Fibroblast of gingiva (primary cell): ENCODE data around the gene RRP1.
A peak's percentile ranks its signal among the peaks of the same experiment; 100 is the strongest.

Source experiments
- DNase-seq: peaks from one replicate; pipeline ENCODE4 v3.0.0-alpha.2; 2011; ENCODE audit warnings: low read depth

The RRP1 gene

DNA sequence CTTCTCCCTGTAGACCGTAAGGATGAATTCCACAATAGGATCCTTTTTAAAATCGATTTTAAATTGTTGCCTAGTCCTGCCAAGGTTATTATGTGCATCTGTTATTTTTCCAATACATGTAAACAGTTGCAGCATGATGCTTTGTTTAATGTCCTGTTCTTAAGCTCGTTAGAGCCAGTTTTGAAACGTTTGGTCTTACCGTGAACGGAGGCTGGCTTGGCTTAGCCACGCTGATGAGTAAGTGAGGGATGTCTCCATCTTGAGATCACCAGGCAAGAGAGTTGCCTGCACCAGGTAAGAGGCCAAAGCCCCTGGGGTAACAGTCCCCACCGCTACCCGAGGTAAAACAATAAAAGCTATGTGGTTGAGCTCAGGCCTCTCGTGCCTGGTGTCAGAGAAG lies 30.6 kb upstream of the RRP1 start:
- DNase-seq = peak; percentile 52

DNA sequence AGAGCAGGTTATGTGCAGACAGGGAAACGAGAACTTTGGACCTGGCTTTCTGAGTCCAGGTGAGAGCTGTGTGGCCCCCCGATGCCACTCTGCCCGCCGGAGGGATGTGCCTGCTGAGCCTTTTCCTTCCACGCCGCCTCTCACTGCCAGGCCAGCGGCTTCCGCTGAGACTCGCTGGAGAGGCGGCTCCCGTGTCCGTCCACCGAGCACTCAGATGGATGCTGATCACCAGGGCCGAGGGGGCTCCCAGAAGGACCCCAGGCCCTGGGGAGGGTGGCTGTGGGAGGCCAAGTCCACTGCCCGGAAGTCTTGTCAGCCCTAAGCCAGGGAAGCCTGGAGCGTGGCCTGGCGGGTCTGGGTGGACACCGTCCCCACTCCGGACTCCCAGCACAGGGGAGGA lies 29.7 kb upstream of the RRP1 start:
- no peak for DNase-seq

DNA sequence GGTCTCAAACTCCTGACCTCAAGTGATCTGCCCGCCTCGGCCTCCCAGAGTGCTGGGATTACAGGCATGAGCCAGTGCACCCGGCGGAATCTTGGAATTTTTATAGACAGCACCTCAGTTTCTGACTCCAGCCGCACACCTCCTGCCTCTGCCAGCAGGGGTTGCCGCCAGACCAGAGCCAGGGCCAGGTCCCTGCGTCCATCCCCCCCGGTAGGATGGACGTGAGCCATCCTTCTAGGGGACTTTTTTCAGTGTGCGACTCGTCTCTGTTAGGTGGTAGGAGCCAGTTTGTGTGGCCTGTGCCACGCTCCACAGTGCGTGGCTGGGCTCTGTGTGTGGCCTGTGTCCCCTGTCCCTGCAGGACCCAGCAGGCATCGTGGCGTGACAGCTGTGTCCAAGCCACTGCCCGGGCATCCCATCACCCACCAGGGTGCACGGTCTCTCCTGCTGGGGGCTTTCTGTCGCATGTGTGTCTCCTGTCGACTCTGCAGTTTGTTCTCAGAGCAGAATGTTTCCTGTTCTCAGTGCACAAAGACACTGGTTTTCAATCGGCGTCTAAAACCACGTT lies 28.9 kb upstream of the RRP1 start:
- no peak for DNase-seq

DNA sequence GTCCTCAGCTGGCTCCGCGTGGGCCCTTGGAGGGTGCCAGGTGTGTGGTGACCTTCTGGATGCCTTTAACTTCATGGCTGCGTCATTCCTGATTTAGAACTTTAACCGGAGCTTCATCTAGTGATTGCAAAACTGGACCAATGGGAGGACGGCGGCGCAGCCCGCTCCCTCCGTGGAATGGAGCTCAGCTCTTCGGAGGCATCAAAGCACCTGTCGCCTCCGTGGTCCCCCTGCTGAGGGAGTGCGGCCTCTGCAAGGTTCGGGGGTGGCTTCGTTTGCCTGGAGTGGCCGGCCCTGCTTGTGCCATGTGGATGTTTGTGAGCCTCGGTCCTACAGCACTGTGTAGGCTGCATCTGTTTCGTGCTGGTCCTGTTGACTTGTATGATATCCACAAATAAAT lies 27.5 kb upstream of the RRP1 start:
- DNase-seq = no peak

DNA sequence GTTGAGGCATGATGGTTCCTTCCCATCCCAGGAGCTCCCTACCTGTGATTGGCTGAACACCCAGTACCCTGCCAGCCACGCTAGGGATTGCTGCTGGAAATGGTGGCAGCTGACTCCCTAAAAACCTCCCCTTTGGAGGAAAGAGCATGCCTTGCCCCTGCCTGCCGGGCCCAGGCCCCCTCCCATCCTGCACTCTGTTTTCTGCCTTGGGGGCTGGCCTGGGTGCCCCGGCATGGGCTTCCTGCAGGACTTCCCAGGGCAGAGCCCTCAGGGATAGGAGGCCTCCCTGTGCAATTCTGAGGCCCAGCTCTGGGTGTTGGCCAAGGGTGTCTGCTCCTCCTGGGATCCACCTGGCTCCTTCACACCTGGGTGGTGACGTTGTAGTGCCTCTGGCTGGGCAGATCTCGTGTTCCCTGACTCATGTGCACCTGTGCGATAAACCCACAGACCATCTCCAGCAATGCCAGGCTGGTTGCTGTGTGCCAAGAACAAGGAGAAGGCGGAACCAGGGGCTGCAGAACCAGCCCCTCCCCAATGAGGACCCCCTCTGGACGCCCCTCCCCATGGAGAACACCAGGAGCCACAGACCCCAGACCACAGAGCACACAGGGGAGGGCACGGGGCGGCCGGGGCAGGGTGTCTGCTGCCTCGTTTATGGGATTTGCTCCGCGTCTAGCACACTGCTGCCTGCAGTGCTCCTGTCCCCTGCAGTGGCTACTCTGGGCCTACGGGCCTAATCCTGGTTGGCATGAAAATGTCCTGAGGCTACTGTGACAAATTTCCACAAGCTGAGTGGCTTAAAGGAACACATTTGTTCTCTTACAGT lies 26.9 kb upstream of the RRP1 start:
- DNase-seq = no peak

DNA sequence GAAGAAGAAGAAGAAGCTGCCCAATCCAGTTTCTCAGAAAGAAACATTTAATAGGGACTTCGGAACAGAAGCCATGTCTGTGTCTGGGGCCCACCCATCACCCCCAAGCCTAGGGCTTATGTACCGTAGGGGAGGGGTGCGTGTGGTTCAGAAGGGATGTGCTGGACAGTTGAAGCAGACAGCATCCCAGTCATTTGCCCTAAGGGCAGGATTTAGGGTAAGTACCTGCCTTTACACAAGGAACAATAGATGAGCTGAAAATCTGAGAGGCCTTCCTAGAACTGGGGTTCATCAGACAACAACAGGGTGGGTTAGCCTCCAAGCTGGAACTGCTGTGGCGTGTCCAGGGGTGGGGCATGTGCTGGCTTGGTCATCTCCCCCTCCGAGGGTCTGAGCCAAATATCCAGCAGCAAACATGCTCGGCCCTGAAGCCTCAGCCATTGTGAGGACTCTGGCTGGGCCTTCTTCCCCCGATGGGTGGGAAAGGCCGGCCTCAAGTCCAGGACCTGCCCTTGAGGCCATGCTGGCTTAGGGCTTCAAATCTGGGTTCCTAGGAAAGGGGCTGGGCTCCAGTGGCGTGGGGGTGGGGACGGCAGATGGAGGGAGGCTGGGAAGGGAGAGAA lies 25.4 kb upstream of the RRP1 start:
- no peak for DNase-seq

DNA sequence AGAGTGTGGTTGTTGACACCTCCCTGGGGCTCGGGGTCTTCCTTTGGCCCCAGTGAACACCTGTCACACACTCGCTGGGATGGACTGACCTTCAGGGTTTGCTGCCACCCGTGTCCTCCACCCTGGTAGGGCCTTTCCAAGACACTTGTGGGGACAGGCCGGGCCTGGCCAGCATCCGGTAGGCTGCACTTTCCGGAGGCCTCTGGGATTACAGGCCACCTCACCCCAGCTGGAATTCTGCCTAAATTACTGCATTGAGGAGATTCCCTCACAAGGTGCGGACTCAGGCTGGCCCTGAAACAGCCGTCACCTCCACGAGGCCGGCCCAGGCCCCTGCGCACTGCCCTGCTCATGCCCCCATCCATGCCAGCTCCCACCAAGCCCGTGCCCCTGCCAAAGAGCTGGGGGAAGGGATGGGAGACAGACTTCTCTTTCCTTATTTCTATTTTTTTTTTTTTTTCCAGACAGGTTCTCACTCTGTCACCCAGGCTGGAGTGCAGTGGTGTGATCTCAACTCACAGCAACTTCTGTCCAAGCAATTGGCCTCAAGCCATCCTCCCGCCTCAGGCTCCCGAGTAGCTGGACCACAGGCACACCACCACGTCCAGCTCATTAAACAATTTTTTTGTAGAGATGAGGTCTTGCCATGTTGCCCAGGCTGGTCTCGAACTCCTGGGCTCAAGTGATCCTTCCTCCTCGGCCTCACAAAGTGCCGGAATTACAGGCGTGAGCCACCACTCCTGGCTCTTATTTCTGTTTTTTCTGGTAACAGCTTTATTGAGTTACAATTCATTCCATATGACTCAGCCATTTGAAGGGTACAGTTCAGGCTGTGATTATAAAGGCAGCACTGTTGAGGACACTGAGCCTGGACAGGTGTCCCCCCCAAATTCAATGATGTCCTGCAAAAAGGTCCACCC lies 24.5 kb upstream of the RRP1 start:
- peak; percentile 53 for DNase-seq

DNA sequence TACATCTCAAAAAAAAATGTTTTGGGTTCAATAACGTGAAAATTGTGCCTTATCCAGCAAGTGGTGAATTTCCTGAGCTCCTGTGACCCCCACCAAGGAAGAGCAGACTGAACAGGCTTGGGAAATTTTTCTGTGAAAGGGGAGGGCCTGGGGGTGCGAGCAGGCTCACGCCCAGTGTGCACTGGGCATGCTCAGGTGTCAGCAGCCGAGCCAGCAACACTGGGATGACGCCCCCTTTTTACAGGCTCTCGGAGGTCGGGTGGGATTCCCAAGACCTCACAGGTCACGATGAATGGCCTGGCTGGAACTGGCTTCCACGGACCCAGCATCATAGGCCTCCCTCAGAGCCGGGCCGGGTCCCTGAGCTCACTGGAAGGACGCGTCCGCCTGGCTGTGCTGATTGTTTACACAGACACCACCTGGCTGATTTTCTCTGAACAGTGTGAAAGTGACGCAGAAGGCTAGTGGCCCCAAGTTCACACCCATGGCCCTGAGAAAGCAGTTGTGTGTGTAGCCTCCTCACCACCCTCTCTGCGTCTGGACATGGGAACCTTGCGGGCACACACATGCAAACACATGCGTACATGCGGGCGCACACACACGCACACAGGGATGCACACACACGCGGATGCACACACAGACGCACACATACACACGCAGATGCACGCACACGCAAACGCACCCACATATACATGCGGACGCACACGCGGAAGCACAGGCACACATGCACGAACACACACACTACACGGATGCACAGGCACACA lies 22.5 kb upstream of the RRP1 start:
- DNase-seq = no peak

DNA sequence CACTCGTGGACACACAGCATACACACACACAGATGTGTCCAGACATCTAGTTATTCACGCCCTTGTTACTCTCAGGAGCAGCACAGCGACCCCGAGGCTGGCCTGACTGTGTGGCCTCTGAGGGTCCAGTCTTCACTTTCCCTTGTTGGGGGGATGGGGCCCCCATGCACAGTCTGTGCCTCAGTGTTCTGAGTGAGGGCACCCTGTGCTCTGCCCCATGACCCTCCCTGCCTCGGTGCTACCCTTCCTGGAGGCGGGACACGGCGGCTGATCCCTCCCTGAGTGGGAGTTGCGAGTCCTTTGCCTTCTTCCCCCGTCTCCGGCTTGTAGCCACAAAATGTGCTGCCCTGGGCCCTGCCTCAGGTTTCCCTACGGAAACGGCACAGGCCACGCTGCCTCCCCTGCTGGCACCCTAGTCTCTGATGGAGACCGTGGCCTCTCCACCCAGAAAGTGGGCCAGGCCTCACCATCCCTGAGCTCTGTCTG lies 21.8 kb upstream of the RRP1 start:
- DNase-seq = no peak

DNA sequence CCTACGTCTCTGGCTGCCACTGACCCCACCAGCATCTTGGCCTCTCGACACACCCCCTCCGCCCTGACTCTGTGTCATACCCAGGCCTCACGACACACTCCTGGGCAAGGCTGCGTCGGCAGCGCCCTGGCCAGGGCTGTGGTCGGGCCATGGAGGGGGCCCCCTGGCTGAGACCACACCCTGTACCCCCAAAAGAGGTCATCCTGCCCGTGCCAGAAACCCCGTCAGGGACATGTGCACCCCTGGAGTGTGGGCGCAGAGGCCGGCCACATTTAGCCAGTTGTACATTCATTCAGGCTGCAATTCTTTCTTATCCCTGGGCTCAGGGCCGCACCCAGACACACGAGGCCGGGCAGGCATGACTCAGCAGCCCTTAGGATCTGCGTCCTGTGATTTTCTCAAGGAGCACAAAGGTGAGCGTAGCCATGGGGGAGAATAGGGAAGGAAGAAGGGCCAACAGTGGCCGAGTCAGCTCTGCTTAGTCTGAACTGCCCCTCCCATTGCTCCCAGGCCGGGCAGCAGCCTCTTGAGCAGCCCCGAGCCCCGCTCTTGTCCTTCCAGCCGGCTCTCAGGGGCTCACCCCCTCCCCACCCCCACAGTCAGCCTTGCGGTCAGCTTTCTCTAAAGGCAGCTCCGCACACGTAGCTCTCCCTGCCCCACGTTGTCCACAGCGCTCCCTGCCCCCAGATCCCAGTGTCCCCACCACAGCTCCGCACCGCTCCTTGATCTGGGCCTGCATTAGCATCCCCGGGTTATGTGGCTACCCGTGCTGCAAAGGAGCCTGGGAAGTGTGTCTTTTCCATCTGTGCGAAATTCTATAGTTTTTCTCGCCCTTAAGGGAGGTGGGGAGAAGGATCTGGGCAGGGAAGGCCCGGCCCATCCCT lies 21.2 kb upstream of the RRP1 start:
- DNase-seq = peak; percentile 82

DNA sequence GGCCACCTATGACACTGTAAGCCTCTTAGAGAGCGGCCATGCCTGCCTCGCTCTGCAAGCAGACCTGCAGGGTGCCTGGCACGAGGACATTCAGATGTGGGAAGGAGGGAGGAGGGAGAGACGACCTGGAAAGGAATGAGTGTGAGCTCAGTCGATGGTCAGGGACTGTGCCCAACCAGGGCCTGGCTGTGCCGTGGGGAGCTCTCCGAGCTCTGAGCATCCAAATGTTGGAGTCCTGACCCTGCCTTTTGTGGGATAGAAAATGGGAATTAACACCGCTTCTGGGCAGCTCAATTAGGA lies 20.6 kb upstream of the RRP1 start:
- DNase-seq = no peak

DNA sequence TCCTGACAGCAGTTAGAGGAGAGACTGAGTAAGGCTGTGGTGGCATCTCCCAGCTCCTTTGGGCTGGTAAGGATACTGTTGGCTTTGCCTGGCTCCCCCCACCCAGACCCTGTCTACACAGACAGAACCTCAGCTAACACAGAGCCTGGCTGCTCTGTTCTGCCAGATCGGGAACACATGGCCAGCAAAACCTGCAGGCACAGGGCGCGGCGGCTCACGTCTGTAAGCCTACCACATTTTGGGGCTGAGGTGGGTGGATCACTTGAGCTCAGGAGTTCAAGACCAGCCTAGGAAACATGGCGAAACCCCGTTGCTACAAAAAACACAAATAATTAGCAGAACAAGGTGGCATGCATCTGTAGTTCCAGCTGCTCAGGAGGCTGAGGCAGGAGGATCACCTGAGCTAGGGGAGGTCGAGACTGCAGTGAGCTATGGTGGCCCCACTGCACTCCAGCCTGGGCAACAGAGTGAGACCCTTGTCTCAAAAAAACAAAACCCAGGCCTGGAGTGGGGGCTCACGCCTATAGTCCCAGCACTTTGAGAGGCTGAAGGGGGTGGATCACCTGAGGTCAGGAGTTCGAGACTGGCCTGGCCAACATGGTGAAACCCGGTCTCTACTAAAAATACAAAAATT lies 19.9 kb upstream of the RRP1 start:
- no peak for DNase-seq

DNA sequence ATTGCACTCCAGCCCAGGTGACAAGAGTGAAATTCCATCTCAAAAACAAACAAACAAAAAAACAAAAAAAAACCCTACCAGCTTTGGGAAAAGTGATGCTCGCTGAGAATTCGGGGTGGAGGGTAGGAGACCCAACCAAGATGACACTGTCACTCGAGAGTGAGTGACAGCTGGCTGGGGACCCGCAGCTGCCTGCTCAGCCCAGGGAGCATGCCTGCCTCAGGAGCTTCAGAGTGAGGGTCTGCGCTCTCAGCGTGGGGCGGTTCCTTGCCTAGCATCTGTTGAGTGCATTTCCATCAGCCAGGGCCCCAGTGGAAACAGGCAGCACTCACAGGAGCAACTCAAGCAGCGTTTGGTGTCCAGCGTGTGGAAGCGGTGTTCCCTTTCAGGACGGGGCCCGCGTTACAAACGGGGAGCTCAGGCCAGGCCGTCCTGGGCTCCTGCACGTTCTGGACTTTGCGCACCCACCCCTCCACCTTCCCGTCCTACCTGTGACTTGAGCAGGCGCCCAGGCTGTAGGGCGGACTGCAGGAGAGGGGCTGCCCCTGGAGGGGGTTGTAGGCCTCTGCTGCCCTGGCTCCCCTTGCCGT lies 19.2 kb upstream of the RRP1 start:
- DNase-seq = no peak

DNA sequence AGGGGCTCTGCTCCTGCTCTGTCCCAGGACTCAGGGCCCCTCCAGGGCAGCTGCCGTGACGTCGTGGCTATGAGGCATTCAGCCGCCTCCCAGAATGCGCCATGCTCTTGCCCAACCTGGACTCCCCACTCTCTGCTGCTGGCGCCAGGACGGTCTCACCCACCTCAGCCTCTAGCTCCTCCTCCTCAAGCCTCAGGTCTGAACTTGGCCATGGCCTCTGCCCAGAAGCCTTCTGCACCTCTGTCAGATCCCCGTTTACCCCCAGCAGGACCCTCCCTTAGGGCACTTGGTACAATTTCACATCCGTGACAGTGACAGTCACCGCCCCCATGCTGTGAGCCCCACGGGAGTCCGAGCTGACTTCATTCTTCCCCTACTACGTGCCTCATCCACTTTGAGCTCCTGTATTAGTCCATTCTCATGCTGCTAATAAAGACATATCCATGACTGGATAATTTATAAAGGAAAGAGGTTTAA lies 18.1 kb upstream of the RRP1 start:
- no peak for DNase-seq

DNA sequence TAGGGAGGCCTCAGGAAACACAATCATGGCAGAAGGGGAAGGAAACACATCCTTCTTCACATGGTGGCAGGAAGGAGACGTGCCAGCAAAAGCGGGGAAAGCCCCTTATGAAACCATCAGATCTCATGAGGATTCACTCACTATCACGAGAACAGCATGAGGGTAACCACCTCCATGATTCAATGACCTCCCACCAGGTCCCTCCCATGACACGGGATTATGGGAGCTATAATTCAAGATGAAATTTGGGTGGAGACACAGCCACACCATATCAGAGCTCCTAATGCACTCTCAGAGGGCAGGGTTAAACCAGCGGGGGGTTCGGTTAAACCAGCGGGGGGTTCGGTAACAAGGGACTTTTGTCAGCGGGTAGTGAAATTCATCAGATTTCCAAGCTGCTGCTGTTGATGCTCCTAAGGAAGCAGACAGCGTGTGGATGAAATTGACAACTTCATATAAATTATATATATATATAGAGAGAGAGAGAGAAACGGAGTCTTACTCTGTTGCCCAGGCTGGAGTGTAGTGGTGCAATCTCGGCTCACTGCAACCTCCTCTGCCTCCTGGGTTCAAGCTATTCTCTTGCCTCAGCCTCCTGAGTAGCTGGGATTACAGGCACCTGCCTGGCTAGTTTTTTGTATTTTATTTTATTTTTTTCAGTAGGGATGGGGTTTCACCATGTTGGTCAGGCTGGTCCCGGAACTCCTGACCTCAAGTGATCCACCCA lies 17.5 kb upstream of the RRP1 start:
- DNase-seq = no peak

DNA sequence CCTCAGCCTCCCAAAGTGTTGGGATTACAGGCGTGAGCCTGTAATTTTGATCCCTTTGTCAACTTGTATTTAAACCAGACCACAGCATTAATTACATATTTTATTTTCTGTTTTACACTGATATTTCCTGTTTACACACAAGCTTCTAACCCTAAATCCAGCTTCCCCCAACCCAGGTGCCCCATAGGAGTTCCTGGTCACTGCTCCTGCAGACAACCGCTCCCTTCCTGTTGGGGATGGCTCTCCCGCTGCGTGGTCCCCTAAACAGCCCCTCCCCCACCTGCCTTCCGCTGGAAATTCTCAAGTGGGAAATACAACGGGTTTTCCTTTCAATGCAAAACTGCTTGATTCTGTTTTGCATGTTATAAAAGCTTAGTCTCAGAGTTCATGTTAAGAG lies 17.0 kb upstream of the RRP1 start:
- DNase-seq = no peak

DNA sequence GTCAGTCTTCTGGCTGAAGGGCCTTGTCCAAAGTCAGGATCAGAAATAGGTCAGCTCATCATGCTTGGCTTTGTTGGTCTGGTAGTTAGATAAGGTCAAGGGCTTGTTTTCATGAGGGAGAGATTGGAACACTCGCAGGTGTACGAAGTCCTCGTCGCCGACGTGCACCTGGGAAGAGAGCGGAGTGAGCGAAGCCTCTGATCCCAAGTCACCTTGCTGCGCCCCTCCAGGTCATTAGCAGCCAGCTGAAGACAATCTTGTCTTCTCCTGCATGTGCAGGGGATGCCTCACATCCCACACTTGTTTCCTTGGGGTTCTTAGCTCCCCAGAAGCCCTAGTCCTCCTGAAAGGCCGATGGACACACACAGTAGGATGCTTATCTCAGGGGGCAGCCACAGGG lies 15.2 kb upstream of the RRP1 start:
- DNase-seq = no peak

DNA sequence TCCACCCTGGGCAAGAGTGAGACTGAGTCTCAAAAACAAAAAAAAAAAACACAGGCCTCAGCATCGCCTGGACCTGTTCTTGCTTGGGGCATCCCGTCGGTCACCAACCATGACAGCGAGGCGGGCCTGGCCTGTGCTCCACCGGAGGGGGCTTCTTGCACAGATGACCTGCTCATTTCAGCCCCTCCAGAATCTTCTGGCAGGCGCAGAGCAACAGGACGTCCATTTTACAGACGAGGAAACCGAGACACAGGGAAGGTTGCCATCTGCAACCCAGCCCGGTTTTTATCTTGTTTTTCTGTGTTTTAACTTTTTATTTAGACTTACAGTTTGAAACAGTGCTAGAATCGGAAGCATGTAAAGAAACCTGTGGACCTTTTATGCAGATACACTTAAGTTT lies 14.2 kb upstream of the RRP1 start:
- no peak for DNase-seq

DNA sequence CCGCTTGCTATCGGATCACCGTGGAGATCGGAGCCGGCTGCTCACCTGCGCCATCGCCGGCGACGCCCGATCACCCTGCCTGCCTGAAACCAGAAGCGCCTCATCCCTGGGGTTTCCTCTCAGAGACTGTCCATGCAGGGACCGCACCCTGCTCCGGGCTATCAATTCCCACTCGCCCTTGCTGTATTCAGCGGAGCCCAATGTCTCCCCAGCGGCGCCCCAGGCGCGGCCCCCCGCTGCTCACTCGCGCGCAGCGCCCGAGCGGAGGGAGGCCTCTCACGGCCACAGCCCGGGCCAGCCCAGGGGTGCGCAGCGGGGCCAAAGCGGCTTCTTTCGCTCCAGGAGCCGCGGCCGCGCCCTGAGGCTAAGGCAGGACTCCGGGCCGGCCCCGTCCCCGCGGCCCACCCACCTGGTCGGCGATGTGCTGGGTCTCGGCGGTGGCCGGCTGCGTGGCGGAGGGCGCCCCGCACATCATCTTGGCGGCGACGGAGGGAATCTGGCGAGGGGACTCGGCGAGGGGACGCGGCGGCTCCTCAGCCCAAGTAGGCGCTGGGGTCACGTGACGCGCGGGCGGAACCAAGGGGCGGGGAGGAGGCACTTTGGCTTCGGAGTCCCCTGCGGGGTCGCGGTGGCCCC lies 13.5 kb upstream of the RRP1 start, which contains the start of gene CSTB:
TSS of gene CSTB (minus strand) at position 514 of the 636 bp plus-strand sequence. CDS start at position 475, 39 bp downstream.
- peak; percentile 72 for DNase-seq
